Neural cell (in vitro differentiated cells): ENCODE results near the gene MCTP2. TPM values are rescaled to one million over a fixed set of nuclear protein-coding genes. Genes with fewer than 3 reads are reported as not detected.

Source experiments
- H2AFZ ChIP-seq: fragments of 200-600, 300-800 bp; sonication (generic), shearing (Covaris generic); 2 replicates; pipeline ENCODE4 v1.6.0; 2014; ENCODE audit warnings: low read depth, mild to moderate bottlenecking, antibody characterized with exemption, low read length, moderate library complexity
- H3F3A ChIP-seq: fragments of 200-600 bp; shearing (Covaris generic); 2 replicates; pipeline ENCODE4 v1.6.1; 2016; ENCODE audit warnings: mild to moderate bottlenecking, moderate library complexity, mixed read lengths, antibody characterized with exemption, low read length; ENCODE audit not compliant: insufficient read depth, poor library complexity, severe bottlenecking
- H3K27ac ChIP-seq: fragments of 200-600, 300-800 bp; sonication (generic), shearing (Covaris generic); 2 replicates; pipeline ENCODE4 v1.5.1; 2014; ENCODE audit warnings: mild to moderate bottlenecking, low read length, moderate library complexity
- H3K27me3 ChIP-seq: fragments of 300-800, 200-600 bp; sonication (generic), shearing (Covaris generic); 2 replicates; pipeline ENCODE4 v1.6.0; 2014; ENCODE audit warnings: mild to moderate bottlenecking, low read depth, low read length, moderate library complexity; ENCODE audit not compliant: insufficient read depth
- H3K36me3 ChIP-seq: fragments of 300-800, 200-600 bp; sonication (generic), shearing (Covaris generic); 2 replicates; pipeline ENCODE4 v1.5.1; 2014; ENCODE audit warnings: mild to moderate bottlenecking, antibody characterized with exemption, low read length, moderate library complexity; ENCODE audit not compliant: insufficient read depth
- H3K4me2 ChIP-seq: fragments of 300-800, 200-600 bp; sonication (generic), shearing (Covaris generic); 2 replicates; pipeline ENCODE4 v1.6.0; 2014; ENCODE audit warnings: mild to moderate bottlenecking, low read length
- H3K4me3 ChIP-seq: fragments of 300-800, 200-600 bp; sonication (generic), shearing (Covaris generic); 2 replicates; pipeline ENCODE4 v1.5.1; 2014; ENCODE audit warnings: mild to moderate bottlenecking, low read length, moderate library complexity
- H3K79me2 ChIP-seq: fragments of 200-600 bp; shearing (Covaris generic); replicated peaks from 2 replicates; pipeline ENCODE4 v1.6.0; 2014; ENCODE audit warnings: mild to moderate bottlenecking, low read length, moderate library complexity; ENCODE audit not compliant: insufficient read depth
- H3K9ac ChIP-seq: fragments of 300-800, 200-600 bp; sonication (generic), shearing (Covaris generic); 2 replicates; pipeline ENCODE4 v1.6.1; 2016; ENCODE audit warnings: mild to moderate bottlenecking, low read length, mixed read lengths
- H3K9me2 ChIP-seq: fragments of 200-600 bp; shearing (Covaris generic); 2 replicates; pipeline ENCODE4 v1.6.1; 2016; ENCODE audit warnings: mild to moderate bottlenecking, low read length, mixed read lengths; ENCODE audit not compliant: insufficient read depth
- H3K9me3 ChIP-seq: fragments of 200-600, 300-800 bp; sonication (generic), shearing (Covaris generic); 2 replicates; pipeline ENCODE4 v1.6.1; 2016; ENCODE audit warnings: mild to moderate bottlenecking, mixed run types, low read length, moderate library complexity, mixed read lengths
- H4K20me1 ChIP-seq: fragments of 200-600 bp; shearing (Covaris generic); 2 replicates; pipeline ENCODE4 v1.6.1; 2016; ENCODE audit warnings: mild to moderate bottlenecking, mixed run types; ENCODE audit not compliant: insufficient read depth
- EP300 ChIP-seq: fragments of 450-650 bp; conservative IDR thresholded peaks from 2 replicates; pipeline ENCODE4 v1.6.1; 2014; ENCODE audit warnings: antibody characterized with exemption, mild to moderate bottlenecking, moderate library complexity; ENCODE audit not compliant: poor library complexity, severe bottlenecking
- EZH2 ChIP-seq: fragments of 200-600, 300-800 bp; shearing (Covaris generic), sonication (generic); IDR thresholded peaks from 2 replicates; pipeline ENCODE4 v1.6.1; 2014; ENCODE audit warnings: antibody characterized with exemption, low read length, borderline replicate concordance, mild to moderate bottlenecking; ENCODE audit not compliant: insufficient read depth, poor library complexity, severe bottlenecking
- MXI1 ChIP-seq: fragments of 450-650 bp; conservative IDR thresholded peaks from 2 replicates; pipeline ENCODE4 v1.6.1; 2014; ENCODE audit warnings: antibody characterized with exemption, mild to moderate bottlenecking; ENCODE audit not compliant: poor library complexity, severe bottlenecking
- POLR2AphosphoS5 ChIP-seq: IDR thresholded peaks from 2 replicates; pipeline ENCODE4 v1.6.1; 2012
- RAD21 ChIP-seq: fragments of 450-650 bp; conservative IDR thresholded peaks from 2 replicates; pipeline ENCODE4 v1.6.1; 2014; ENCODE audit warnings: antibody characterized with exemption, mild to moderate bottlenecking, moderate library complexity
- SMC3 ChIP-seq: fragments of 450-650 bp; conservative IDR thresholded peaks from 2 replicates; pipeline ENCODE4 v1.6.1; 2014; ENCODE audit warnings: antibody characterized with exemption, mild to moderate bottlenecking, moderate library complexity; ENCODE audit not compliant: poor library complexity
- TAF1 ChIP-seq: IDR thresholded peaks from 2 replicates; pipeline ENCODE4 v1.6.1; 2012; ENCODE audit warnings: low read depth
- polyA plus RNA-seq: library from polyadenylated mRNA; depleted of rRNA; stranded (reverse); fragments of >200 nt; gene quantifications from 2 replicates; pipeline ENCODE4 v1.2.3, GENCODE V29; 2014
- TF ChIP-seq, protein P1 (sequence below): IDR thresholded peaks from 2 replicates; pipeline ENCODE4 v1.6.1; 2012; ENCODE audit warnings: borderline replicate concordance
- TF ChIP-seq, protein P2 (sequence below): fragments of 450-650 bp; IDR thresholded peaks from 2 replicates; pipeline ENCODE4 v1.5.1; 2014; ENCODE audit warnings: antibody characterized with exemption, mild to moderate bottlenecking, moderate library complexity; ENCODE audit not compliant: poor library complexity, severe bottlenecking

The MCTP2 gene
- polyA plus RNA-seq, 1 donor from 2014 or later, result not detected

DNA sequence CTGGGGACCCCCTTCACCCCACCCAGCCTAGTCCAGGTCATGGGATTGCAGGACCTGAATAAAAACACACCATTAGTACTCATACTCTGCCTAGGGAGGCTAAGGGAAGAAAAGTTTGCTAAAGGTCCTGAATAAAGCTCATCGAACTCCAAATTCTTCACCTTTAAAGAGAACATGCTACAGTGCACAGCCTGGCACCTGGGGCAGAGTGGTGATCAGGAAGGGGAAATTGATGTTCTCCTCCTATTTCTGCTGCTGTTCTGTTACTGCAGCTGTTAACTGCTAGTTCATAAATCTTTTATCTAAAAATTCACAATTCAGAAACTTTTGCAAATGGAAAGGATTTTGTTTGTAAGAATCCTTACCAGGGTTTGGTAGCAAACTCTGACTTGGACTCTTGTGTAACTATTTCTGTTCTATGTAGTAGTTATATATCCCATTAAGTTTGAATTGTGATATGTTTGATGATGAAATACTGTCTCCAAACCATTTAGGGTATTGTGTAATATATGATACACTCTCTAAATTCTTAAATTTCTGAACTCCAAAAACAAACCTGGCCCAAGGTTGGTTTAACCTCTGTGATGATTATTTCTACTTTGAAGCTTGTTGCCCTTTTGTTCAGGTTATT, 27.9 kb downstream of the MCTP2 start:
- no peak overlapping the region for H3K4me2 ChIP-seq
- no peak overlapping the region for H3K4me3 ChIP-seq
- H3K36me3 ChIP-seq, result no peaks in the 10 kb centered on the region
- H3K27ac ChIP-seq, result no peak overlapping the region
- no peaks in the 10 kb centered on the region for H3K79me2 ChIP-seq
- H3K9ac ChIP-seq, result no peak overlapping the region
- TF ChIP-seq, protein P1, sequence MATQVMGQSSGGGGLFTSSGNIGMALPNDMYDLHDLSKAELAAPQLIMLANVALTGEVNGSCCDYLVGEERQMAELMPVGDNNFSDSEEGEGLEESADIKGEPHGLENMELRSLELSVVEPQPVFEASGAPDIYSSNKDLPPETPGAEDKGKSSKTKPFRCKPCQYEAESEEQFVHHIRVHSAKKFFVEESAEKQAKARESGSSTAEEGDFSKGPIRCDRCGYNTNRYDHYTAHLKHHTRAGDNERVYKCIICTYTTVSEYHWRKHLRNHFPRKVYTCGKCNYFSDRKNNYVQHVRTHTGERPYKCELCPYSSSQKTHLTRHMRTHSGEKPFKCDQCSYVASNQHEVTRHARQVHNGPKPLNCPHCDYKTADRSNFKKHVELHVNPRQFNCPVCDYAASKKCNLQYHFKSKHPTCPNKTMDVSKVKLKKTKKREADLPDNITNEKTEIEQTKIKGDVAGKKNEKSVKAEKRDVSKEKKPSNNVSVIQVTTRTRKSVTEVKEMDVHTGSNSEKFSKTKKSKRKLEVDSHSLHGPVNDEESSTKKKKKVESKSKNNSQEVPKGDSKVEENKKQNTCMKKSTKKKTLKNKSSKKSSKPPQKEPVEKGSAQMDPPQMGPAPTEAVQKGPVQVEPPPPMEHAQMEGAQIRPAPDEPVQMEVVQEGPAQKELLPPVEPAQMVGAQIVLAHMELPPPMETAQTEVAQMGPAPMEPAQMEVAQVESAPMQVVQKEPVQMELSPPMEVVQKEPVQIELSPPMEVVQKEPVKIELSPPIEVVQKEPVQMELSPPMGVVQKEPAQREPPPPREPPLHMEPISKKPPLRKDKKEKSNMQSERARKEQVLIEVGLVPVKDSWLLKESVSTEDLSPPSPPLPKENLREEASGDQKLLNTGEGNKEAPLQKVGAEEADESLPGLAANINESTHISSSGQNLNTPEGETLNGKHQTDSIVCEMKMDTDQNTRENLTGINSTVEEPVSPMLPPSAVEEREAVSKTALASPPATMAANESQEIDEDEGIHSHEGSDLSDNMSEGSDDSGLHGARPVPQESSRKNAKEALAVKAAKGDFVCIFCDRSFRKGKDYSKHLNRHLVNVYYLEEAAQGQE, result no peak
- TF ChIP-seq TAF1, result no peak
- no peak for TF ChIP-seq EP300
- no peak for TF ChIP-seq MXI1
- TF ChIP-seq, protein P2, sequence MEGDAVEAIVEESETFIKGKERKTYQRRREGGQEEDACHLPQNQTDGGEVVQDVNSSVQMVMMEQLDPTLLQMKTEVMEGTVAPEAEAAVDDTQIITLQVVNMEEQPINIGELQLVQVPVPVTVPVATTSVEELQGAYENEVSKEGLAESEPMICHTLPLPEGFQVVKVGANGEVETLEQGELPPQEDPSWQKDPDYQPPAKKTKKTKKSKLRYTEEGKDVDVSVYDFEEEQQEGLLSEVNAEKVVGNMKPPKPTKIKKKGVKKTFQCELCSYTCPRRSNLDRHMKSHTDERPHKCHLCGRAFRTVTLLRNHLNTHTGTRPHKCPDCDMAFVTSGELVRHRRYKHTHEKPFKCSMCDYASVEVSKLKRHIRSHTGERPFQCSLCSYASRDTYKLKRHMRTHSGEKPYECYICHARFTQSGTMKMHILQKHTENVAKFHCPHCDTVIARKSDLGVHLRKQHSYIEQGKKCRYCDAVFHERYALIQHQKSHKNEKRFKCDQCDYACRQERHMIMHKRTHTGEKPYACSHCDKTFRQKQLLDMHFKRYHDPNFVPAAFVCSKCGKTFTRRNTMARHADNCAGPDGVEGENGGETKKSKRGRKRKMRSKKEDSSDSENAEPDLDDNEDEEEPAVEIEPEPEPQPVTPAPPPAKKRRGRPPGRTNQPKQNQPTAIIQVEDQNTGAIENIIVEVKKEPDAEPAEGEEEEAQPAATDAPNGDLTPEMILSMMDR, result no peak
- TF ChIP-seq POLR2AphosphoS5, result no peak
- no peak for TF ChIP-seq SMC3
- TF ChIP-seq EZH2, result no peak
- no peak for TF ChIP-seq RAD21
- no peaks in the 10 kb centered on the region for H3F3A ChIP-seq
- no peaks in the 10 kb centered on the region for H3K27me3 ChIP-seq
- no peaks in the 10 kb centered on the region for H4K20me1 ChIP-seq
- H2AFZ ChIP-seq, result no peak overlapping the region
- no peaks in the 10 kb centered on the region for H3K9me2 ChIP-seq
- H3K9me3 ChIP-seq, result no peaks in the 10 kb centered on the region

DNA sequence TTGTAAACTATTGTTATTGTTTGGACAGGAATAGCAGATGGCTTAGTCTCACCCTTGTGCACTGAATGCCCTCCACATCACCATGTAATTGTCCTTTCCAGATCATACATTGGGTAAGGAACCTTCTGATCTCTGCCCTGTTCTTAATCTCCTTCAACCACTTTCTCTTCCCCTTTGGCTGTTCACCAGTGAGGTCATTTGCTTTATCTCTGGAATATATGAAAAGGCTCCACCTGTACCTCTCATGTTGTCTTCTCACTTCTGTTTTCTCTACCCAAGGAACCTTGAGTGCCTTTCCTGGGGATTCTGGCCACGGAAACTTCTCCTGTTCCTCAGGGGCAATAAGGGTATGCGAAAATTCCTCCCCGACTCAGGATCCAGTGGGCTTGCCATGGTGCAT, 28.5 kb downstream of the MCTP2 start:
- Histone ChIP-seq H3K27ac (no peak overlapping the region), H4K20me1 (no peaks in the 10 kb centered on the region), H3K36me3 (no peaks in the 10 kb centered on the region), H3K9me2 (no peaks in the 10 kb centered on the region), H3K9me3 (no peaks in the 10 kb centered on the region), H3K9ac (no peak overlapping the region), H3K79me2 (no peaks in the 10 kb centered on the region), H2AFZ (no peak overlapping the region), H3F3A (no peaks in the 10 kb centered on the region), H3K27me3 (no peaks in the 10 kb centered on the region), H3K4me2 (no peak overlapping the region), H3K4me3 (no peak overlapping the region)
- TF ChIP-seq EZH2 (no peak), EP300 (no peak), MXI1 (no peak), SMC3 (no peak), RAD21 (no peak), POLR2AphosphoS5 (no peak), TAF1 (no peak)
- TF ChIP-seq, protein P1, result no peak
- TF ChIP-seq, protein P2, result no peak
